ENCODE measurements around the gene CCDC158.

Gene CCDC158

GRCh38 chr4:76272582-76272981 is 148.4 kb downstream of the CCDC158 start:
- DNase-seq (ENCODE audit: extremely low read depth, low read depth) = no peak
- TF ChIP-seq CTCF (IDR thresholded peaks at IDR 0.05; ENCODE audit: low read depth, low read length) = no peak

DNA sequence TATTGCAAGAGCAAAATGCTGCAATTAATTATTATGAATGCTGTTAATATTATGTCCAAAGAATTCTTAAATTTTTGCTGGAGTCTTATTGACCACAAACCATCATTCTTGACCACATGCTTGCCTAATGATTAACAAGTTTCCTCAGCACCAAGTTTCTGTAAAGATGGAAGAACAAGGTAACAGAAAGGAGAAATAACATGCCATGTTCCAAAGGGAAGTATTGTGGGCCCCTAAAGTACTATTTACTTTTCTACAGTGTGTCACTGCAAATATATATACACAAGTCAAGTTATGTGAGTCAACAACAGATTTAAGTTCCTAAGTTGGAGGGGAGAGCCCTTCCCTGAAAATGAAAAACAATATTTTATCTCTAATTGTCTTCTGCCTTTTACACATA is 148.9 kb downstream of the CCDC158 start:
- no peak for DNase-seq (ENCODE audit: extremely low read depth, low read depth)
- TF ChIP-seq CTCF (IDR thresholded peaks at IDR 0.05; ENCODE audit: low read depth, low read length) = no peak

GRCh38 chr4:76271248-76271647 is 149.7 kb downstream of the CCDC158 start:
- TF ChIP-seq CTCF (IDR thresholded peaks at IDR 0.05; ENCODE audit: low read depth, low read length) = no peak

GRCh38 chr4:76270244-76271175 is 150.4 kb downstream of the CCDC158 start:
- DNase-seq (ENCODE audit: extremely low read depth, low read depth) = no peak
- no peak for TF ChIP-seq CTCF (IDR thresholded peaks at IDR 0.05; ENCODE audit: low read depth, low read length)

More at GRCh38 chr4:76271248-76271647, 149.7 kb downstream of the CCDC158 start:
- DNase-seq (ENCODE audit: extremely low read depth, low read depth) = no peak

- no peak for TF ChIP-seq CTCF (IDR thresholded peaks at IDR 0.05; ENCODE audit: low read depth, low read length)
- no peak for DNase-seq (ENCODE audit: extremely low read depth, low read depth)
Measured at GRCh38 chr4:76267811-76268210, 153.1 kb downstream of the CCDC158 start.

GRCh38 chr4:76266627-76267026 is 154.3 kb downstream of the CCDC158 start:
- no peak for TF ChIP-seq CTCF (IDR thresholded peaks at IDR 0.05; ENCODE audit: low read depth, low read length)

DNA sequence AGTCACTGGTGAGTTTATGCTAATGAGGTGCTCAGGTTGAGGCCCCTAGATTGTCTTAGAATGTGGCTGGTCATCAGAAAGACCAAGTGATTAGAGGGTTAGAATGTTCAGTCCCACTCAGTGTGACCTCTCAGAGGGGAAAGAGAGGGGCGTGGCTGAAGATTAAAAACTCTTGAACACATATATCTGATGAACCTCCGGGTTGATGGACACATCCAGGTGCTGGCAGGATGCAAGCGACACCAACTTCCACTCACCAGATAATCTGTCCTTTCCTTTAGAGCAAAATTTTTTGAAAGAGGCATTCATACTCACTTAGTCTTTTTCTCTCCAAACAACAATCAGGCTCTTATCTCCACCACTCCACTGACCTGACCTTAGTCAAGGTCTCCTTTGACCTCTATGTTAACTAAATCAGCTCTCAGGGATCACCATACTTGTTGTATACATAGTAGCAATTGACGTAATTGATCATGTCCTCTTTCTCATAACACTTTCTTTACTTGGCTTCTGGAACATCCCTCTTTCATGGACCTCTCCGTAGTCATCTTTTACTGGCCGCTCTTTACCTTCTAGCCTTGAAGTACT is 155.2 kb downstream of the CCDC158 start:
- TF ChIP-seq CTCF (IDR thresholded peaks at IDR 0.05; ENCODE audit: low read depth, low read length) = no peak
- DNase-seq (ENCODE audit: extremely low read depth, low read depth) = no peak

More at GRCh38 chr4:76266627-76267026, 154.3 kb downstream of the CCDC158 start:
- no peak for DNase-seq (ENCODE audit: extremely low read depth, low read depth)

Measured in AG09319 (cell line).